HG02884 (cell line): ENCODE measurements around the gene MED12L.
"Not testable (repeated sequence)": the region's sequence is repeated elsewhere in the genome, so short reads cannot be mapped to it uniquely, and the experiment has no call there.

ENCODE experiments used
- ATAC-seq: cut with Tn5 transposase; IDR thresholded peaks from one replicate; pipeline ENCODE4 v1.9.1; 2021; ENCODE audit warnings: mild to moderate bottlenecking, moderate library complexity; ENCODE audit not compliant: unreplicated experiment

The MED12L gene, protein sequence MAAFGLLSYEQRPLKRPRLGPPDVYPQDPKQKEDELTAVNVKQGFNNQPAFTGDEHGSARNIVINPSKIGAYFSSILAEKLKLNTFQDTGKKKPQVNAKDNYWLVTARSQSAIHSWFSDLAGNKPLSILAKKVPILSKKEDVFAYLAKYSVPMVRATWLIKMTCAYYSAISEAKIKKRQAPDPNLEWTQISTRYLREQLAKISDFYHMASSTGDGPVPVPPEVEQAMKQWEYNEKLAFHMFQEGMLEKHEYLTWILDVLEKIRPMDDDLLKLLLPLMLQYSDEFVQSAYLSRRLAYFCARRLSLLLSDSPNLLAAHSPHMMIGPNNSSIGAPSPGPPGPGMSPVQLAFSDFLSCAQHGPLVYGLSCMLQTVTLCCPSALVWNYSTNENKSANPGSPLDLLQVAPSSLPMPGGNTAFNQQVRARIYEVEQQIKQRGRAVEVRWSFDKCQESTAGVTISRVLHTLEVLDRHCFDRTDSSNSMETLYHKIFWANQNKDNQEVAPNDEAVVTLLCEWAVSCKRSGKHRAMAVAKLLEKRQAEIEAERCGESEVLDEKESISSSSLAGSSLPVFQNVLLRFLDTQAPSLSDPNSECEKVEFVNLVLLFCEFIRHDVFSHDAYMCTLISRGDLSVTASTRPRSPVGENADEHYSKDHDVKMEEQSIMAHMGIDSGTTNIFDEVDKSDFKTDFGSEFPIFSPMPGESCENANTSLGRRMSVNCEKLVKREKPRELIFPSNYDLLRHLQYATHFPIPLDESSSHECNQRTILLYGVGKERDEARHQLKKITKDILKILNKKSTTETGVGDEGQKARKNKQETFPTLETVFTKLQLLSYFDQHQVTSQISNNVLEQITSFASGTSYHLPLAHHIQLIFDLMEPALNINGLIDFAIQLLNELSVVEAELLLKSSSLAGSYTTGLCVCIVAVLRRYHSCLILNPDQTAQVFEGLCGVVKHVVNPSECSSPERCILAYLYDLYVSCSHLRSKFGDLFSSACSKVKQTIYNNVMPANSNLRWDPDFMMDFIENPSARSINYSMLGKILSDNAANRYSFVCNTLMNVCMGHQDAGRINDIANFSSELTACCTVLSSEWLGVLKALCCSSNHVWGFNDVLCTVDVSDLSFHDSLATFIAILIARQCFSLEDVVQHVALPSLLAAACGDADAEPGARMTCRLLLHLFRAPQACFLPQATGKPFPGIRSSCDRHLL (N-terminal part only)

DNA sequence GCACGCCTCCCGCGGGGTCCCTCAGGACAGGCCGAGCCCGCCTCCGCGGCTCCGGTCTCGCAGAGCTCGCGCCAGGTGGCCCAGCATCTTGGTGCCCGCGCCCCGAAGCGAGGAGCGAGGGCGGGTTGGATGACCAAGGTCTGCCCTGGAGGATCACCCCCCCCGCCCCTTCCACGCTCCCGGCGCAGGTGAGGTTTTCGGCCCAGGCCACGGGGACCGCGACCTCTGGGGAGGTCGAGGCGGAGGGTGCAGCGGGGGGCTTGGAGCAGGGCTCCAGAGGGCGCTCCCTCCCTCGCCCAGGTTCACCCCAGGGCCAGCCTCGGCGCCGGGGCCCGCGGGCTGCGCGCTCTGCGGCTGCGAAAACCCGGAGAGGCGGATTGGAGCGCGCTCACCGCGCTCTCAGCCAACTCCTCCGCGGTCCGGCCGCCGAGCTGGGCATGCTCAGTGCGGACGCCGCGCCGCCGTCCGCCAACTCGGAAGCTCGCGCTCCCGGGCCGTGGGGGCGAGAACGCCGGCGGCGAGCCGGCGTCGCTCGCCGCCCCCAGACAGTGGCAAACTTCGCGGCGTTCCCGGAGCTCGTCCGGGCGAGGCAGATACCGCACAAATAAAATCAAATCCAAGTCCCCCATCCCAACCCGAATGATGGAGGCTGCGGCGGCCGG, at the start of gene MED12L:
Gene MED12L (plus strand): TSS at position 438 of the 662 bp plus-strand sequence. CDS start 1,263 bp downstream, outside the sequence.
- ATAC-seq = peak; percentile 62

DNA sequence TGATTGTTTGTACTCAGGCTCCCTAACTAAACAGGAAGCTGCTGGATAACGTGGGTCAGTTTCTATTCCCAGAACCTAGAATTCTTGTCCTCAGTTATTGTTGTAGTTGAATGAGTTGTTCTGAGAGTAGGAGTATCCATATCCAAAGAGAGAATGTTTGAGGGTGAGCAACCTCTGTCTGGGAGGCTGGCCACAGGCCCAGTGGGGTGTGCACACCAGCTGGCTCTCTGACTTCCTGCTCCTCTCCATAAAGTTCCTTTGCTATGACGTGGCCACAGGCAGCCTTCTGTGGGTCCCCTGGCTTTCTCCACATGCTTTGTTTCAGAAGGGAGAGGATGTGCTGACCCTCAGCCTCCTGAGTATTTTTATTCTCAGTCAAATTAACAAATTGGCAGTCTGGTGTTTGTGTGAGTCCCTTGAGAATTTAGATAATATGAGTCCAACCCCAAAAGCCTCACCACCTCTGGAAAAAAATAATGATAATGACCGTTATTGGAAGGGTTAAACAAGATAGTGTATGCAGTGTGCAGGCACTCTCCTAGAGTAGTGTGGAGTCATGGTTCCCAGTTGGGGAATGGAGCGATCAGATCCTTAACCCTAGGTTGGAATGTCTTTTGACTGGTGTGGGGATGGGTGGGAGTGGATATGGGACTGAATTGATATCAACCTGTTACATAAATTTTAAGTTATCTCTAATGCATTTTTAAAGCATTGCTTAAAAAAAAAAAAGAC, 47.6 kb upstream of the MED12L start:
- no peak for ATAC-seq

DNA sequence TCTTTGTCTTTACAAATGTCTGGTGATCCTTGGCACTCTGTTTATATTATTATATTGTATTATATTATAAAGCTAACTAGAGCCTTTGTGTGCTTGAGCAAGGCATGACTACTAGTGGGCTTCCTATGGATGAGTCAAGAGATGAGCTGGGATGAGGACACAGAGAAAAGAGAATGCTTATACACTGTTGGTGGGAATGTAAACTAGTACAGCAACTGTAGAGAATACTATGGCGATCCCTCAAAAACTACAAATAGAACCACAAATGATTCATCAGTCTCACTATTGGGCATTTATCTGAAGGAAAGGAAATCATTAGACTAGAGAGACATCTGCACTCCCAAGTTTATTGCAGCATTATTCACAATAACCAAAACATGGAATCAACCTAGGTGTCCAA, 40.8 kb upstream of the MED12L start:
- ATAC-seq = no peak

DNA sequence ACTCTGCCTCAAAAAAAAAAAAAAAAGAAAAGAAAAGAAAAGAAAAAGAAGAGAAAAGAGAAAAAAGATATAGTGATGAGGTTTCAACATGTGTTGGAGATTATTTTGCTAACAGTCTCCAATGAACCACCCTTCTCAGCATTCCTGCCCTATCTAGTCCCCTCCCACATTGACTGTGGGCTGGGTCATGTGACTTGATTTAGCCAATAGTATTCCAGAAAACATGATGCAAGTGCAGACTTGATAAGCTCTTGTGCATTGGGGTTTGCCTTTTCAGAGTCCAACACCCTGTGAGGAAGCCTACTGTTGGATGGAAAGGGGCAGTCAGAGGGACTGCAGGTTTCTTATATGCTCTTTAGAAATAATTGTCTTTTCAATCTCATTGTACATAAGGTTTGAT, 37.8 kb upstream of the MED12L start:
- ATAC-seq = no peak

DNA sequence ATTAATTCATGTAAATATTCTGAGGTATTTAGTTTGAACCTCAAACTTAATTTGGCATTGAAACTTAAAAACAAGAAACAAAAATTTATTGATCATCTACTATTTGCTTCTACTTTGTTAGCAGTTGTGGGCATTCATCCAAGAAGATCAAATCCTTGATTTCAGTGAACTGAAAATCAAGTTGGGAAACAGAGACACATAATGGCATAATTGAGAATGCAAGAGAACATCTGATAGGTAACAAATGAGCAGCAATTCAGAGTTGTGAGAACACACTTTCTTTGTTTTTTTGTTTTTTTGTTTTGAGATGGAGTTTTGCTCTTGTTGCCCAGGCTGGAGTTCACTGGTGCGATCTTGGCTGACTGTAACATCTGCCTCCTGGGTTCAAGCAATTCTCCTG, 33.9 kb upstream of the MED12L start:
- no peak for ATAC-seq

DNA sequence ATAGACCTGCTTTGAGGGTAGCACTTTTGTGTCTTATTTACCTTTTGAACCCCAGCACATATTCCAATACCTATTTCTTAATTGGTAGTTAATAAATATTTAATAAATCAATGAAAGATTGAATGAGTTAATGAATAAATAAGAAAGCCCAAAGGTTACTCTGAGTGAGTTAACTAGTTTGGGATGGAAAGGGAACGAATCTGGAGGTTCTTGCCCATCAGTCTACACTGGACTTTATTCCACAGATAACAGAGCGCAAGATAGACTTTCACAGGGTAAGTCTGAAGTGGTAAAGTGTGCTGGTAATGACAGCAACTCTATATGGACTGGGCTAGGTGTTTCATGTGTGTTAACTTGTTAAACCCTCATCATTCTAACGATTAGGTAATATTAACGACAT, 33.1 kb upstream of the MED12L start:
- no peak for ATAC-seq

DNA sequence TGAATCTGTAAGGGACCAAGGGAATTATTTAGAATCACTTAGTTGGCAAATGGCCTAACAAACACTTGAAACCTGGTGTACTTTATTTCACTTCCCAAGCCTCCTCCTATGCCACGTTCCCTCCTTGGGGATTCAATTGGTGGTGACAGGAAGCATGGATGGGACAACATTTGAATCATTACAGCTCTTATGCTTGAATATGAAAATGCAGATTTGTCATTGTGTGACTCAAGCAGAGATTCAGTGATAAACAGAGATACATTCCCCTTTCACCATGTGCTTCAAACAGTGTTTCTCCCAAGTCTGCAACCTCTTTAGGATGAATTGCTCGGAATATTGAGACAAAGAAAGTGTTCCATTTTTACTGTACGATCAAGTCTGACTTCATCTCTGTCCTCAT, 32.7 kb upstream of the MED12L start:
- ATAC-seq = no peak

DNA sequence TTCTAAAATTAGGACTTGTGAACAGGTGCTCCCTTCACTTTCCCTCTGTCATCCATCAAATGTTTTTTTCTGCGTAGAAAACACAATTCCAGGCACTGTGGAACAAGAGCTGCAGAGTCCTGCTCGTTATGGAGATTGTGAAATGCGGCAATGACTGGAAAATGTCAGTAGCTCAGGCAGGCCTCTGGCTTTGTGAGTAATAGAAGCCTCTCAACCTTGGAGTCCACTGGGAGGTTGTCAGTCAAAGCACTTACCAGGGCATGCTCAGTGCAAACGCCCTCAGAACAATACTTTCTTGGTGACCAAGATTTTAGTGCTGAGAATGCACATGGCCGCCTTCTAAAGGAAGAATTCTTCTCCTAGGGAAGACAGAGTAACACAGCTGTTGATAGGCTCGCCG, 26.7 kb upstream of the MED12L start:
- no peak for ATAC-seq

DNA sequence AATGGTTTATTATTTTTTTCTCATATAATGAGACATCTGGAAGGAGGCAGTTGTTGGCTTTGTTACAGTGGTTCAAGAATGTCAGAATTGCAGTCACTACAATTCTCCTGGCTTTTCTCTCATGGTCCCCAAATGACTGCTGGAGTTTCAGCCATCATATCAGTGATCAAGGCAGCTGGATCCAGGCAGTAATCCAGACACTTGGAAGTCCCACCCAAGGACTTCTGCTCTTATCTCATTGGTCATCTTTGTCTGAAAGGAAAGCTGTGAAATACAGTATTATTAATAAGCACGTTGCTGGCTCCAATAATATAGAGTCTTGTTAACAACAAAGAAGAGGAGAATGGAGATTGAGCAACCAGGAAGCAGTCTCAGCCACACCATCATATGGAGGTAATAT, 22.9 kb upstream of the MED12L start:
- ATAC-seq = no peak

DNA sequence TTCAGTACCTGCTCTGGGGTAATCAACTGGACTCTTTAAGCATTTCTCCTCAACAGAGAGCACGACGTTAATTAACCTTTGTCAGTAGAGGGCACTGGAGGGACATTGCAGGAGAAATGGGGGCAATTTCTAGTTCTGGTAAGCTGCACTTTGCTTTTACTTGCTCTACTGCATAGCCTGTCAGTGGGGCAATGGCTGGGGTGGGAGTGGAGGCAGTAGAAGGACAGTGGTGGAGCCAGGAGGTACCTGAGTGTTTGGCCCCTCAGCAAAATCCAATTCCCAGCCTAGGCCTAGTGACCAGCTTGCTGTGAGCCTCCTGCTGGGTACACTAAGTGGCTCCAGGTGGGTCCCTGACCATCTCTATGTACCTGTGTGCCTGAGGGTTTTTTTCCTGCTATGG, 18.3 kb upstream of the MED12L start:
- no peak for ATAC-seq

DNA sequence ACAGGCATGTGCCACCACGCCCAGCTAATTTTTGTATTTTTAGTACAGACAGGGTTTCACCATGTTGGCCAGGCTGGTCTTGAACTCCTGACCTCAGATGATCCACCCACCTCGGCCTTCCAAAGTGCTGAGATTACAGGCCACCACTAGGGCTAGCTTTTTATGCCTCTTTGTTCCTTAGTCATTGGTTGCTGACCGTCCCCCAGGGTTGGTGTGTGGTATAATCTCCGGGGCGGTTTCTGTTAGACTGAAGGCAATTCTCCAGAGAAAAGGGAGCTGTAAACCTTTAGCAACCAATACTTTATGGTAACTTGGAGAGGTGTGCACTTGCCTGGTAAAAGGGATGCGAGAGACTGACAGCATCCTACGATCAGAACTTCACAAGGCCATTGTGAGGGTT, 12.6 kb upstream of the MED12L start:
- ATAC-seq = not testable (repeated sequence)

DNA sequence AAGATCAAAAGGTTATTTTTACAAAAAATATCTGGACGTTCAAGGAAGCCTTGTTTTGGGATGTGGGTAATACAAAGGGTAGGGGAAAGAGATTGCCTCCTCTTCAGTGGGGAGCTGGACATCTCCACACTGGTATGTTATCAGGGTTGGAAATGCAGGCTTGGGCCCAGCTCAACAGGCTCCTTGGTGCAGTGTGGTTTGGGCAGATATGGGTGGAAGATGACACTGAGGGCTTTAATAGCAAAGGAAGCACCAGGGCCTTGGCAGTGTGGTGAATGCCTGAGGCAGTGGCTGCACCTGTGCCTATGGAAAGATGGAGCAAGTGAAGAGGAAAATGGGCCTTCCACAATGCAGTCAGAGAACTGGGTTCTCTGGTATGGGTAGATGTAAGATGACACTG, 11.2 kb upstream of the MED12L start:
- no peak for ATAC-seq

DNA sequence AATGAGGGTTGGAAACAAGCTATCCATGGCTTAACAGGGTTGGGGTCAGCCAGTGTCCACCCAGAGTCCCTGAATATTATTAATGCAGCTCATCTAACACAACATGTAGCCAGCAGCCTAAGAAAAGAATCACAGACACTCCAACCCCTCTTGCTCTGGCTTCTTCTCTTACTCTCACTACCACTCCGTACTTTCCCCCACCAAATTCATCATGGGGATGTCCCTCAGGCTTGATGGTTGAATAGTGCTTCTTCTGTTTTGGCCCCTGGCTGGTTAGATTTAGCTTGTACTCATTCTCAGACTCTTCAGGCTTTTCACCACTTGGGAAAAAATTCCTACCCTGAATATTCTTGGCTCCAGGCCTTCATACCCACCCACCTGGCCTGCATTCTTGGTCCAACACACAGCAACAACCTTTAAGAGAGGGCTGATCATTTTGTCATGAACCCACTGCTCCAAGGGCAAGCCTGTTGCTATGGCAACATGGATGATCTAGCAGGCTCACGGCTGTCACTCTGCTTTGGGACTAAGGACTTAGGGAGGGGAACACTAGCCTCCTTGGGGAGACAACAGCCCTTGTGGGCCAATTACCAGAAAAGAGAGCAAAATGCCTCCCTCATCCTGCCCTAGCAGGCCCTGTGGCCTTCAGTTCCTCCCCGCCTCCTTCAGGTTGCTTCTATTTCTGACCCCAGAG, 9.4 kb upstream of the MED12L start:
- ATAC-seq = no peak

DNA sequence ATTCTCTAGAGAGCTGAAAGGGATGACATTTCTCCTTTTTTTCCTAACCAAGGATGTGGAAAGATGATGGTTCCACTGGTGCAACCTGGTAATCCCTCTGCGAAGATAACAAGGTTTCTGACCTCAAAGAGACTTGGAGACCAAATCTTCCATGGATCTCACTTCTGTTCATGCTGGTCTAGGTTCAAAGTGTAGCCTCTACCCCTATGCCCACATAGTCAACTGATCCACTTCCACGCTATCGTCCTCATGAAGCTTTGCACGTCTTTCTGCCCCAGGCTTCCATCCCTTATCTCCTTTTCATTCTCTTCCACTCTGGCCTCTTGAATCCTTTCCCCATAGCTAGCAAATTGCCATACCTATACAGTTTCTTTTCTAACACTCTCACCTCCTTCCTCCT, 8.8 kb upstream of the MED12L start:
- no peak for ATAC-seq

DNA sequence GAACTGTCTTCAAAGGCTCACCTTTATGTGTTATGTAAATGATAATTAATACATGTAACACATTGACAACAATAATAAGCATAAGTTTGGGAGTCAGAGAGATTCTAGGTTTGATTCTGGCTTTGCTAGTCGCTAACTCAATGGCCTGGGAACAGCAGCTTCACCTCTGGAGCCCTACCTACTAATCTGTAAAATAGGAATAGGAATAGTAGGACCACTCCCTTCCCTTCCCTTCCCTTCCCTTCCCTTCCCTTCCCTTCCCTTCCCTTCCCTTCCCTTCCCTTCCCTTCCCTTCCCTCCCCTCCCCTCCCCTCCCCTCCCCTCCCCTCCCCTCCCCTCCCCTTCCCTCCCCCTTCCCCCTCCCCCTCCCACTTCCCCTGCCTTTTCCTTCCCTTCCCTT, 4.4 kb upstream of the MED12L start:
- ATAC-seq = not testable (repeated sequence)

DNA sequence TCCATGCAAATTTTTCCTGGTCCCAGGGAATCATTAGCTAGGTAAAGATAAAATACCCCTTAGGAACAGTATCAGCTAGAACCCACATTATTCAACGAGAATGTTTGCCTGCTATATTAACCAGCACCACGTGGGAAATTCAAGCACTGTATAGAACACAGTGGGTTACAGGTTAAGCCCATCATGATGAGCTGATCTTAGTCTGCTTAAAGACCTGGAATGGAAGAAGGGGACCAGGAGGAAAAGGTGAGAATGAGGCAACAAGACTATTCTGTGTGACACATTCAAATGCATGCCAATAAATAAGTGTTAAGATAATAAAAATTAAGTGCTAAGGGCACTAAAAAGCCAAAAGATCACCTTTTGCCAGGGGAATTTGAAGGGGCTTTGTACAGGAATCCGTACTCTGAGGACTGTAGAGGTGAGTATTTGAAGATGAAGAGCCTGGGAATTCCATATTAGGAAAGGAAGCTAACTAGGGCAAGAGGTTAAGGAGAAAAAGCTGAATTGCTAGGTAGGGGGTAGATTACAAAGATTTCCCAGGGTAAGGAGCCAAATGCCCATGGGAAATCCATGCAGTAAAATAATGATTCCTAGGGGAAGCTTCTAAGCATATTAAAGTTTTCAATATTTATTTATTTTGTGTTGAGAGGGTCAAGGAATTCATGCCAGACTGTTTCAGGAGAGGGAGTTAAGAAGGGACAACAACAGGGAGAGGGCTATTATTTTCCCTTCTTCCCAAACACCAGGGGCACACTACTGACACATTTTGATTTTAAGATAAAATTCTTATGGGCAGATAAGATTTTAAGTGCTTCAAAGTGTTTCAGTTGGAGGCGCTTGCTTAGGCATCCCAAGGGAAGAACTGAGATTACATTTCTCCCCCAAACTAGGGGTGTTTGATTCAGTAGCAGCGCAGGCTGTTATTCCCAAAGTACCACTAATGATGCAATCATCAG, 2.3 kb upstream of the MED12L start:
- ATAC-seq = no peak

DNA sequence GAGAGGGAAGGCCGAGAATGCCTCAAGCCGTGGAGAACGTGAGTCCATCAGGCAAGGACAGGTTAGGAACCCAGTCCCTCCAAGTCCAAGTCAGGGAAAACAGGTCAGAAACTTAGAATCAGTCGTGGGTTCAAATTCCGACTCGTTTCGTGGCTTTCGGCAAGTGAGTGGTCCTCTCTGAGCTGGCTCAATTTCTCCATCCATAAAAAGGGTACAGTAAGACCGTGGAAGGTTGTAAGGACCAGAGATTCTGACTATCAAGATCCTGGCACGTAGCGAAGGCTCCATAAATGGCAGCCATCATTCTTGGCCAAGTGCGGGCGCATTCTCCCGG, 604 bp upstream of the MED12L start:
- no peak for ATAC-seq

DNA sequence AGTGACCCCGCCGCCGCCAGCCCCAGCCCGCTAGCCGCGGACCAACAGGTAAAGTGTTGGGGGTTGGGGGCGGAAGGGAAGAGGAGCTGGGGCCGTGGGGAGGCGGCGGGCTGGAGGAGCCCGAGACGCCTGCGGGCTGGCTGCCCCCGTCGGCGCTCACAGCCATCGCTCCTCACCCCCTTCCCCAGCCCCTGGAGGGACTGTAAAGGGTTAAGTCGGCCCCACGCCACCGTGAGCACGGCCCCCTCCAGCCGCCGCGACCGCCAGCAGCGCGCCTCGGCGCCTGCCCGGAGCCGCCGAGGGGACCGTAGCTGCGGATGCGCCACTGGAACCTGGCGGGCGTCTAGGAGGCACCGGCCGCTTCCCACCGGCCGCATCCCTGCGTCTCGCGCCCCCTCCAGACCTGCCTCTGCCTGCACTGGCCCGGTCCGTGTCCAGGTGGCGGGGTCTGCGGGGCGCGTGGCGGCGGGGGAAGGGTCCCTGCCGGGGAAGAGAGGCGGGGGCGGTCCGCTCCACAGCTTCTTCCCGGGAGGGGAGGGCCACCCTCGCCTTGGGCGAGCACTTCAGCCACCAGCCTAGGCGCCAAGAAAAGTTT, 522 bp downstream of the MED12L start:
- ATAC-seq = no peak
